ENCODE data around the gene DCBLD1. TPM values are rescaled to one million over a fixed set of nuclear protein-coding genes. Genes with fewer than 3 reads are reported as not detected.

The DCBLD1 gene
- polyA plus RNA-seq, 1 donor: 14.2 TPM

DNA sequence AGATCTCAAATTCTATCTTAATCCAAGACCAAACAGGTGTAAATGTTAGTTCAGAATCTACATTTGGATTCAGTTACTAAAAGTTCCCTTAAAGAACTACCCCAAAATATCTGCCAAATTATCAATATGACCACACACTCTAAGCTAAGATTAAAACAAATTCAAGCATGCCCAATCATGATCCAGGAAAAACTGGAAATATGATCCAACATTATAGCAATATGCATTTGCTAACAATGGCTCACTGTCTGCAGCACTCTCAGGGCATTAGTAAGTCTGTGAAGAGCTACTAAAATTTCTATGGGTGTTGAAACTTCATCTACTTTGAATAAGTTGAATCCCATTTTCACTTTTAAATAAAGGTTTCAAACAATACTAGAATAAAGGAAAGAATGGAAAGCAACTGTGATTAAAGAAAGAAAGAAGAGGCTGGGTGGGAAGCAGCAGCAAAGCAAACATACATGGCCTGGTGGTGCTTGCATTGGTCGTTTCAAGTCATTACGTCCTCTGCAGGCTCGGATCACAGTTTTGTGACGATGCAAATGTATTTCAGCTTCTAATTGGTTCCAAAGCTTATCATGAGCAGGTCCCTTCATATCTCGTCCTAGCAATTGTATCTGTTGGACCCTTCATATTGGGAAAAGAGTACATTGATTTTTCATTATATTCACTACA lies 90.7 kb downstream of the DCBLD1 start:
- WGBS (ENCODE audit: insufficient coverage, low lambda C conversion rate): no CpG with 5 or more reads among the region's 5 CpGs
- Histone ChIP-seq H3K27ac (ENCODE audit: low read length) (no peak overlapping the region), H3K27me3 (ENCODE audit: control insufficient read depth, insufficient read depth, low read length) (no peaks in the 10 kb centered on the region), H3K36me3 (ENCODE audit: control insufficient read depth, insufficient read depth, low read length) (peaks cover 21% of the 10 kb centered on the region), H3K4me1 (ENCODE audit: control insufficient read depth, insufficient read depth, low read length) (no peaks in the 10 kb centered on the region), H3K4me3 (ENCODE audit: low read length) (no peak overlapping the region), H3K9me3 (ENCODE audit: control insufficient read depth, low read depth, low read length) (no peaks in the 10 kb centered on the region)
- DNase-seq: no peak

DNA sequence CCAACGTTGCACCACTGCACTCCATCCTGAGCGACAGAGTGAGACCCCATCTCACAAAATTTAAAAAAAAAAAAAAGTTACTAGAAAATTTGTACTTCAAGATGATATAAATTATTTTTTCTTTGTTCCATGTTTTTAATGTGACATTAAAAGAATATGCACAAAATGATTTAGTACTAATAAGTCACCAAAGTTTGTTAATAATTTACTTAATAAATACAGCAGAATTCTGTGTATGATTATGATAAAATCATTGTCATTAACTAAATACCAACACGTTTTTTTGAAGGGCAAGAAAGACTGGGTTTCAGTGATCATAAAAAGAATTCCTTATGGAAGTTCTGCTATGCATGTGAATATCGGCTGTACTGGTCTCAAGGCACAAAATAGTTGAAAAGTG lies 91.7 kb downstream of the DCBLD1 start:
- H3K4me3 ChIP-seq (ENCODE audit: low read length): no peak overlapping the region
- WGBS (ENCODE audit: insufficient coverage, low lambda C conversion rate): 100% methylated on average over 1 of the region's 4 CpGs
- H3K27me3 ChIP-seq (ENCODE audit: control insufficient read depth, insufficient read depth, low read length): no peaks in the 10 kb centered on the region
- H3K27ac ChIP-seq (ENCODE audit: low read length): no peak overlapping the region
- H3K9me3 ChIP-seq (ENCODE audit: control insufficient read depth, low read depth, low read length): no peaks in the 10 kb centered on the region
- H3K36me3 ChIP-seq (ENCODE audit: control insufficient read depth, insufficient read depth, low read length): peaks cover 17% of the 10 kb centered on the region
- H3K4me1 ChIP-seq (ENCODE audit: control insufficient read depth, insufficient read depth, low read length): no peaks in the 10 kb centered on the region
- no peak for DNase-seq

DNA sequence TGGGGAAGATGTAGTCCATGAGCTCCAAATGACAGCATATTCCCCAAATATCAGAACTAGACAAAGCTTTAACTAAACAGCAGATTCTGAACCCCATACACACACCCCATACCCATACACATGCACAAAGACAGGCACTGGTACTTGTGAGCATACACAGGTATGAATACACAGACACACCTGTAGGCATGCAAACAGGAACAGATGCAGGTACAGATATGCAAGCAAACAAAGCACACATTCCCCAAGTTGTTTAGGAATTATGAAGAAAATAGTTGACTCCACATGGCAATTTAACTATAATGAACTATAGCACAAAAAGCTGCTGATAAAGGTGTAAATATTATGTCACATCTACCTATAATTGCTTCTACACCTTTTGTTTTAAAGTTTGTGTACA lies 103.2 kb downstream of the DCBLD1 start:
- Histone ChIP-seq H3K27me3 (ENCODE audit: control insufficient read depth, insufficient read depth, low read length) (no peaks in the 10 kb centered on the region), H3K27ac (ENCODE audit: low read length) (no peak overlapping the region), H3K4me3 (ENCODE audit: low read length) (no peak overlapping the region), H3K9me3 (ENCODE audit: control insufficient read depth, low read depth, low read length) (peaks cover 5% of the 10 kb centered on the region), H3K36me3 (ENCODE audit: control insufficient read depth, insufficient read depth, low read length) (peaks cover 33% of the 10 kb centered on the region), H3K4me1 (ENCODE audit: control insufficient read depth, insufficient read depth, low read length) (no peaks in the 10 kb centered on the region)
- DNase-seq: no peak

DNA sequence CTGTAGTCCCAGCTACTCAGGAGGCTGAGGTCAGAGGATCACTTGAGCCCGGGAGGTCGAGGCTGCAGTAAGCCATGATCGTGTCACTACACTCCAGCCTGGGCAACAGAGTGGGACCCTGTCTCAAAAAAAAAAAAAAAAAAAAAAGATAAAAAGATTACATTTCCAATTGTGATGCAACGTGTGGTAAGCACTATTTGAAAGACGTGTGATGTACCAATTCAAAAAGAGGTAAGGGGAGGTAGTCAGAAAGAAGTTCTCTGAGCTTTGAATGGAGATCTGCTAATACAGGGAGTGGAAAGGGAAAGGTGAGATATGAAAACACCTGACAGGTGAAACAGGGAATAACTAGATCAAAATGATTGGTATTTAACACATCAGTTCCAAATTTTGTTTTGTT lies 108.0 kb downstream of the DCBLD1 start:
- Histone ChIP-seq H3K36me3 (ENCODE audit: control insufficient read depth, insufficient read depth, low read length) (peaks cover 22% of the 10 kb centered on the region), H3K4me3 (ENCODE audit: low read length) (no peak overlapping the region), H3K27me3 (ENCODE audit: control insufficient read depth, insufficient read depth, low read length) (no peaks in the 10 kb centered on the region), H3K9me3 (ENCODE audit: control insufficient read depth, low read depth, low read length) (no peaks in the 10 kb centered on the region), H3K4me1 (ENCODE audit: control insufficient read depth, insufficient read depth, low read length) (peaks cover 4% of the 10 kb centered on the region), H3K27ac (ENCODE audit: low read length) (no peak overlapping the region)
- DNase-seq: no peak
- no CpG with 5 or more reads among the region's 5 CpGs for WGBS (ENCODE audit: insufficient coverage, low lambda C conversion rate)

DNA sequence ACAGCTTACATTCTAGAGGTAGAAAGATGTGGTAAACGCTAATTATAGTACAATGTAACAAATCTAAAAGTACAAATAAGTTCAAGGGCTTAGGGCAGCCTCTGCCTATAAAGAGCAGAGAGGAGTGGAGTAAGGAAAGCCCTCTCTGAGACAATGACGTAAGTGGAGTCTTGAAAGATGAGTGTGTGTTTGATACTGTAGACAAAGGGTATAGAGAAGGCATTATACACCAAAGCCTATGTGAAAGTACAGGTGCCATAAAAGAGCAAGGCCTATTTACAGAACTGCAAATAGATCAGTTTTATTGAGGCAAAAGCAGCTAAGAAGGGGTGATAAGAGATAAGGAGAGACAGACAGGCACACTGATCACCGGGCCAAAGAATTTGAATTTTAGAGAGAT lies 108.9 kb downstream of the DCBLD1 start:
- H3K27me3 ChIP-seq (ENCODE audit: control insufficient read depth, insufficient read depth, low read length): no peaks in the 10 kb centered on the region
- WGBS (ENCODE audit: insufficient coverage, low lambda C conversion rate): 67% methylated on average over 2 of the region's 3 CpGs
- H3K9me3 ChIP-seq (ENCODE audit: control insufficient read depth, low read depth, low read length): no peaks in the 10 kb centered on the region
- no peak overlapping the region for H3K27ac ChIP-seq (ENCODE audit: low read length)
- no peak overlapping the region for H3K4me3 ChIP-seq (ENCODE audit: low read length)
- peak; percentile 44 to 80 for DNase-seq
- H3K36me3 ChIP-seq (ENCODE audit: control insufficient read depth, insufficient read depth, low read length): peaks cover 22% of the 10 kb centered on the region
- peaks cover 4% of the 10 kb centered on the region for H3K4me1 ChIP-seq (ENCODE audit: control insufficient read depth, insufficient read depth, low read length)

DNA sequence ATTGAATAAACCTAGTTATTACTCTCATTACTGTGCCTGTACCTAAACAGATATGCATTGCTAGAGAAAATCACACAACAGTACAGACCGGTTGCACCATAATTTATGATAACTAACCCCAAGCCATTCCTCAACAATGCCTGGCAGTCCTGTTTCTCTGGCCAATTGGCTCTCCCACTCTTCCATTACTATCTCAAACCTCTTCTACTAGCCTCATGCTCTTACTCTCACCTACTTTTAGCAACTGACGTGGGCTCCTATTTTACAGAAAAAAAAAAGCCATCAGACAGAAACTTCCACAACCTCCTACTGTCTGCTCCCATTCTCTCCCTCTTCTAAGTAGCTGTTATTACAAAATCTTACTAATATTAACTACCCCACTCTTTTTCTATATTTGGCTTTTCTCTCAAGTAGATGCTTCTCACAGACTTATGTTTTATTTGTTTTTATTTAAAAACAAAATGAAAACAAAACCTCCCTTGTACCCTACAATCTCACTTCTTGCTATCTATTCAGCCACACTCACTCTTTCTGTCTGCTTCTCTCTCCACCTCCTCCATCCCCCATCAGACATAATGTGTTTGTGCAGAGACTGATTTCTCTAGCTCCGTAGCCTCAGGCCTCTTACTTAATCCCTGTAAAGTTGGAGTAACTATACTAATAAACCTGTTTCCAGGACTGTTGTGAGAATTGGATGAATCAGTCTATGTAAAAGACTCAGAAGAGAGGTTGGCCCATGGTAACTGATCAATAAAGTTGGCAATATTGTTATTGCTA lies 110.7 kb downstream of the DCBLD1 start:
- Histone ChIP-seq H3K36me3 (ENCODE audit: control insufficient read depth, insufficient read depth, low read length) (peaks cover 26% of the 10 kb centered on the region), H3K4me3 (ENCODE audit: low read length) (no peak overlapping the region), H3K4me1 (ENCODE audit: control insufficient read depth, insufficient read depth, low read length) (peaks cover 4% of the 10 kb centered on the region), H3K27ac (ENCODE audit: low read length) (no peak overlapping the region), H3K27me3 (ENCODE audit: control insufficient read depth, insufficient read depth, low read length) (no peaks in the 10 kb centered on the region), H3K9me3 (ENCODE audit: control insufficient read depth, low read depth, low read length) (peaks cover 2% of the 10 kb centered on the region)
- 100% methylated on average over 1 of the region's 3 CpGs for WGBS (ENCODE audit: insufficient coverage, low lambda C conversion rate)
- no peak for DNase-seq

DNA sequence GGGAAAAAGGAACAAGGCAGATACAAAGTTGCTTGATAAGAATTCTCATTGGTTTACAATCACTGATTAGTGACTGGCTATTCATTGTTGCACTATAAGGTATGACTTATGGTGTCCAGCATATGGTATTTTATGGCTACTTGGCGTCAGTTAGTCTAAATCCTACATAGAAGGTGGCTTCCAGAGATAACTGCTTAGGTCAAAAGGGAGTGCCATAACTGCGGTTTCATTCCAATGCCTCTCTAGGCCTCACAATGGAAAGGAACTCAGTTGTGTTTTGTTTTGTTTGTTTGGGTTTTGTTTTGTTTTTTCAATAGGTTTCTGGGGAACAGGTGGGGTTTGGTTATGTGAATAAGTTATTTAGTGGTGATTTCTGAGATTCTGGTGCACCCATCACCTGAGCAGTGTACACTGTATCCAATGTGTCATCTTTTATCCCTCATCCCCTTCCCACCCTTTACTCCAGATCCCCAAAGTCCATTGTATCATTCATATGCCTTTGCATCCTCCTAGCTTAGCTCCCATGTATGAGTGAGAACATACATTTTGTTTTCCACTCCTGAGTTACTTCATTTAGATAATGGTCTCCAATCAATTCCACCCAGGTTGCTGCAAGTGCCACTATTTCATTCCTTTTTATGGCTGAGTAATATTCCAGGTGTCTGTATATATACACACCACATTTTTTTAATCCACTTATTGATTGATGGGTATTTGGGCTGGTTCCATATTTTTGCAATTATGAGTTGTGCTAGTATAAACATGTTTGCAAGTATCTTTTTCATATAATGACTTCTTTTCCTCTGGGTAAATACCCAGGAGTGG lies 112.8 kb downstream of the DCBLD1 start:
- peaks cover 11% of the 10 kb centered on the region for H3K36me3 ChIP-seq (ENCODE audit: control insufficient read depth, insufficient read depth, low read length)

DNA sequence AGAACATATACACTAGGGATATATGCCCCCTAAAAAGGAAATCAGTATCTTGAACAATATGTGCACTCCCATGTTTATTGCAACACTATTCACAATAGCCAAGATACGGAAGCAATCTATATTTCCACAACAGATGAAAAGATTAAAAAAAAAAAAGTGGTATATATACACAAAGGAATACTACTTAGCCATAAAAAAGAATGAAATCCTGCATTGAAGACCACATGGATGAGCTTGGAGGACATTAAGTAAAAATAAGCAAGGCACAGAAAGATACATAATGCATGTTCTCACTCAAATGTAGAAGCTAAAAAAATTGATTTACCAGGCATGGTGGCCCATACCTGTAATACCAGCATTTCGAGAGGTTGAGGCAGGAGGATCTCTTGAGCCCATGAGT lies 115.3 kb downstream of the DCBLD1 start:
- Histone ChIP-seq H3K27me3 (ENCODE audit: control insufficient read depth, insufficient read depth, low read length) (no peaks in the 10 kb centered on the region), H3K9me3 (ENCODE audit: control insufficient read depth, low read depth, low read length) (peaks cover 2% of the 10 kb centered on the region), H3K36me3 (ENCODE audit: control insufficient read depth, insufficient read depth, low read length) (peaks cover 8% of the 10 kb centered on the region), H3K4me1 (ENCODE audit: control insufficient read depth, insufficient read depth, low read length) (no peaks in the 10 kb centered on the region), H3K27ac (ENCODE audit: low read length) (no peak overlapping the region), H3K4me3 (ENCODE audit: low read length) (no peak overlapping the region)
- DNase-seq: no peak
- WGBS (ENCODE audit: insufficient coverage, low lambda C conversion rate): 80% methylated on average over 1 of the region's 2 CpGs

More for the DNA sequence above, 112.8 kb downstream of the DCBLD1 start:
- Histone ChIP-seq H3K27me3 (ENCODE audit: control insufficient read depth, insufficient read depth, low read length) (no peaks in the 10 kb centered on the region), H3K4me3 (ENCODE audit: low read length) (no peak overlapping the region), H3K27ac (ENCODE audit: low read length) (no peak overlapping the region), H3K9me3 (ENCODE audit: control insufficient read depth, low read depth, low read length) (peaks cover 2% of the 10 kb centered on the region), H3K4me1 (ENCODE audit: control insufficient read depth, insufficient read depth, low read length) (peaks cover 4% of the 10 kb centered on the region)
- DNase-seq: peak in 1 of 2 donors; percentile 20
- no CpG with 5 or more reads among the region's 2 CpGs for WGBS (ENCODE audit: insufficient coverage, low lambda C conversion rate)

All from large intestine (tissue), 3 donors.